Activated naive CD4-positive, alpha-beta T cell treated with anti-CD3 and anti-CD28 coated beads, Interleukin-2, amount 10 ng/mL, durations not matched to agents 7 days and 5 days (primary cell): Measurements from ENCODE around the gene LRFN3.
"Not testable (repeated sequence)": the region's sequence is repeated elsewhere in the genome, so short reads cannot be mapped to it uniquely, and the experiment has no call there.

Experiments
- CTCF ChIA-PET: fragments of 350-600 bp; sonication (Branson Sonifier 250); formaldehyde crosslinking; loops from one replicate; lab custom pipeline; 2021; ENCODE audit warnings: antibody characterized with exemption; lab: Charles Lee
- DNase-seq: peaks from one replicate; pipeline ENCODE4 v3.0.0-alpha.2; 2020
- H3K27ac Mint-ChIP-seq: one replicate; pipeline ENCODE4 v1.8.0; 2021; ENCODE audit warnings: mild to moderate bottlenecking, moderate library complexity, mixed read lengths
- H3K27me3 Mint-ChIP-seq: one replicate; pipeline ENCODE4 v1.8.0; 2021; ENCODE audit warnings: mild to moderate bottlenecking, mixed read lengths
- H3K36me3 Mint-ChIP-seq: one replicate; pipeline ENCODE4 v1.8.0; 2021; ENCODE audit warnings: mixed read lengths
- H3K4me1 Mint-ChIP-seq: one replicate; pipeline ENCODE4 v1.8.0; 2021; ENCODE audit warnings: mixed read lengths
- H3K4me3 Mint-ChIP-seq: one replicate; pipeline ENCODE4 v1.8.0; 2021; ENCODE audit warnings: mild to moderate bottlenecking, moderate library complexity, mixed read lengths
- H3K9me3 Mint-ChIP-seq: one replicate; pipeline ENCODE4 v1.8.0; 2021; ENCODE audit warnings: mixed read lengths

LRFN3 gene

GRCh38 chr19:35938282-35939224 is 2.4 kb downstream of the LRFN3 start:
- H3K27ac Mint-ChIP-seq: no peak overlapping the region
- DNase-seq: no peak
- CTCF ChIA-PET: no interaction called here
- peaks cover 29% of the 10 kb centered on the region for H3K4me1 Mint-ChIP-seq
- H3K36me3 Mint-ChIP-seq: peaks cover 10% of the 10 kb centered on the region
- H3K27me3 Mint-ChIP-seq: no peaks in the 10 kb centered on the region
- peak overlapping the region; percentile 65 for H3K4me3 Mint-ChIP-seq
- no peaks in the 10 kb centered on the region for H3K9me3 Mint-ChIP-seq

- Mint-ChIP-seq H3K27ac (no peak overlapping the region), H3K4me1 (peaks cover 29% of the 10 kb centered on the region), H3K27me3 (no peaks in the 10 kb centered on the region), H3K4me3 (no peak overlapping the region), H3K36me3 (peaks cover 14% of the 10 kb centered on the region), H3K9me3 (no peaks in the 10 kb centered on the region)
- no peak for DNase-seq
- CTCF ChIA-PET: interaction anchor here (0.7 to 1.5 kb wide), 2 partner anchors 8 to 83 kb away, joined by 3 read pairs; partner anchors contain the start of gene KIRREL2
These were observed 3.3 kb downstream of the LRFN3 start for GRCh38 chr19:35939307-35940077.

- Mint-ChIP-seq H3K4me1 (peaks cover 29% of the 10 kb centered on the region), H3K27me3 (no peaks in the 10 kb centered on the region), H3K36me3 (peaks cover 14% of the 10 kb centered on the region), H3K9me3 (no peaks in the 10 kb centered on the region), H3K27ac (no peak overlapping the region), H3K4me3 (no peak overlapping the region)
- CTCF ChIA-PET: interaction anchor here (0.7 to 1.5 kb wide), 2 partner anchors 9 to 84 kb away, joined by 3 read pairs; partner anchors contain the start of gene KIRREL2
- no peak for DNase-seq
These were observed 4.1 kb downstream of the LRFN3 start for GRCh38 chr19:35940078-35940775.

GRCh38 chr19:35940839-35941238 is 4.7 kb downstream of the LRFN3 start:
- CTCF ChIA-PET: interaction anchor here (0.9 to 1.5 kb wide), 2 partner anchors 8 to 84 kb away, joined by 3 to 4 read pairs; partner anchors contain the start of gene KIRREL2
- DNase-seq: no peak
- peaks cover 14% of the 10 kb centered on the region for H3K36me3 Mint-ChIP-seq

GRCh38 chr19:35942235-35942634 is 6.1 kb downstream of the LRFN3 start:
- H3K9me3 Mint-ChIP-seq: no peaks in the 10 kb centered on the region
- peaks cover 14% of the 10 kb centered on the region for H3K36me3 Mint-ChIP-seq
- DNase-seq: peak; percentile 17
- no peak overlapping the region for H3K4me3 Mint-ChIP-seq
- H3K27ac Mint-ChIP-seq: no peak overlapping the region
- CTCF ChIA-PET: no interaction called here
- peaks cover 27% of the 10 kb centered on the region for H3K4me1 Mint-ChIP-seq
- H3K27me3 Mint-ChIP-seq: no peaks in the 10 kb centered on the region

More at GRCh38 chr19:35940839-35941238, 4.7 kb downstream of the LRFN3 start:
- no peak overlapping the region for H3K4me3 Mint-ChIP-seq
- no peaks in the 10 kb centered on the region for H3K9me3 Mint-ChIP-seq
- peaks cover 27% of the 10 kb centered on the region for H3K4me1 Mint-ChIP-seq
- no peaks in the 10 kb centered on the region for H3K27me3 Mint-ChIP-seq
- H3K27ac Mint-ChIP-seq: no peak overlapping the region

GRCh38 chr19:35943321-35944301 is 7.4 kb downstream of the LRFN3 start:
- Mint-ChIP-seq H3K27me3 (peaks cover 5% of the 10 kb centered on the region), H3K36me3 (peaks cover 12% of the 10 kb centered on the region), H3K27ac (no peak overlapping the region), H3K4me1 (peaks cover 21% of the 10 kb centered on the region), H3K9me3 (no peaks in the 10 kb centered on the region), H3K4me3 (no peak overlapping the region)
- CTCF ChIA-PET: no interaction called here
- DNase-seq: no peak

GRCh38 chr19:35944556-35944955 is 8.4 kb downstream of the LRFN3 start:
- H3K27me3 Mint-ChIP-seq: peaks cover 5% of the 10 kb centered on the region
- no peak for DNase-seq
- H3K27ac Mint-ChIP-seq: no peak overlapping the region
- H3K4me3 Mint-ChIP-seq: no peak overlapping the region
- H3K36me3 Mint-ChIP-seq: peaks cover 10% of the 10 kb centered on the region
- H3K4me1 Mint-ChIP-seq: peaks cover 20% of the 10 kb centered on the region
- H3K9me3 Mint-ChIP-seq: no peaks in the 10 kb centered on the region
- CTCF ChIA-PET: no interaction called here

- H3K9me3 Mint-ChIP-seq: no peaks in the 10 kb centered on the region
- no peak for DNase-seq
- peaks cover 10% of the 10 kb centered on the region for H3K36me3 Mint-ChIP-seq
- H3K4me3 Mint-ChIP-seq: no peak overlapping the region
- H3K4me1 Mint-ChIP-seq: peaks cover 27% of the 10 kb centered on the region
- no peak overlapping the region for H3K27ac Mint-ChIP-seq
- peaks cover 5% of the 10 kb centered on the region for H3K27me3 Mint-ChIP-seq
- CTCF ChIA-PET: interaction anchor here (0.7 kb wide), 2 partner anchors 14 to 47 kb away, joined by 3 read pairs; no protein-coding TSS in a partner anchor
These were observed 9.1 kb downstream of the LRFN3 start for GRCh38 chr19:35945121-35945790.

GRCh38 chr19:35946203-35946602 is 10.0 kb downstream of the LRFN3 start:
- DNase-seq: no peak
- Mint-ChIP-seq H3K27ac (no peak overlapping the region), H3K4me1 (peaks cover 33% of the 10 kb centered on the region), H3K27me3 (peaks cover 5% of the 10 kb centered on the region), H3K36me3 (peaks cover 6% of the 10 kb centered on the region), H3K9me3 (no peaks in the 10 kb centered on the region), H3K4me3 (no peak overlapping the region)
- CTCF ChIA-PET: no interaction called here

GRCh38 chr19:35949131-35949530 is 13.0 kb downstream of the LRFN3 start:
- Mint-ChIP-seq H3K4me3 (no peak overlapping the region), H3K27me3 (peaks cover 5% of the 10 kb centered on the region), H3K36me3 (peaks cover 3% of the 10 kb centered on the region), H3K4me1 (peaks cover 60% of the 10 kb centered on the region), H3K27ac (no peak overlapping the region), H3K9me3 (no peaks in the 10 kb centered on the region)
- CTCF ChIA-PET: interaction anchor here (0.7 to 1.5 kb wide), 2 partner anchors 49 to 68 kb away, joined by 3 to 4 read pairs; no protein-coding TSS in a partner anchor
- DNase-seq: no peak

GRCh38 chr19:35955881-35956634 is 19.9 kb downstream of the LRFN3 start:
- H3K4me3 Mint-ChIP-seq: no peak overlapping the region
- peaks cover 7% of the 10 kb centered on the region for H3K9me3 Mint-ChIP-seq
- CTCF ChIA-PET: interaction anchor here (0.9 kb wide), 1 partner anchor 58 kb away, joined by 3 read pairs; the partner anchor contains the start of gene ALKBH6
- no peak overlapping the region for H3K27ac Mint-ChIP-seq
- peaks cover 7% of the 10 kb centered on the region for H3K36me3 Mint-ChIP-seq
- no peak for DNase-seq
- H3K27me3 Mint-ChIP-seq: peaks cover 38% of the 10 kb centered on the region
- H3K4me1 Mint-ChIP-seq: peaks cover 53% of the 10 kb centered on the region

GRCh38 chr19:35957411-35957810 is 21.2 kb downstream of the LRFN3 start:
- H3K36me3 Mint-ChIP-seq, H3K27ac Mint-ChIP-seq, DNase-seq, H3K9me3 Mint-ChIP-seq, H3K4me3 Mint-ChIP-seq: not testable (repeated sequence)
- peaks cover 44% of the 10 kb centered on the region for H3K27me3 Mint-ChIP-seq
- H3K4me1 Mint-ChIP-seq: peaks cover 41% of the 10 kb centered on the region
- CTCF ChIA-PET: interaction anchor here (0.9 to 1.8 kb wide), 2 partner anchors 12 to 16 kb away, joined by 3 to 5 read pairs; no protein-coding TSS in a partner anchor
